ENCODE results near the gene PRRC2B. TPM values are rescaled to one million over a fixed set of nuclear protein-coding genes. Genes with fewer than 3 reads are reported as not detected.

PRRC2B gene
- total RNA-seq, 1 experiment from 2014 or later: 170 TPM

GRCh38 chr9:131477367-131477766 lies 83.5 kb downstream of the PRRC2B start:
- Histone ChIP-seq H3K4me3 (replicated peaks in 1 of 2; ENCODE audit: low read depth in 1 of 2, low read length in 2 of 2) (no peak overlapping the region), H3K9ac (ENCODE audit: low read length) (no peak overlapping the region), H3K36me3 (ENCODE audit: control insufficient read depth in 1 of 2, insufficient read depth in 2 of 2, low read length in 2 of 2) (peaks cover 62 to 73% of the 10 kb centered on the region in 2 experiments), H3K27me3 (ENCODE audit: insufficient read depth, low read length) (no peaks in the 10 kb centered on the region), H3K27ac (ENCODE audit: low read depth, low read length) (no peak overlapping the region), H3K4me2 (ENCODE audit: low read length) (no peak overlapping the region), H3K4me1 (ENCODE audit: control insufficient read depth in 1 of 2, insufficient read depth in 2 of 2, low read length in 2 of 2) (no peaks in the 10 kb centered on the region), H3K9me3 (ENCODE audit: control insufficient read depth in 1 of 2, insufficient read depth in 1 of 2, low read depth in 1 of 2, low read length in 2 of 2) (no peaks in the 10 kb centered on the region), H2AFZ (ENCODE audit: low read depth, low read length, poor library complexity, severe bottlenecking) (no peak overlapping the region), H4K20me1 (ENCODE audit: insufficient read depth) (peaks cover 6% of the 10 kb centered on the region; the same call in 1 of the 2 replicates), H3K79me2 (ENCODE audit: insufficient read depth, low read length) (peaks cover 78% of the 10 kb centered on the region; the same call in 1 of the 2 replicates), H3K9me2 (ENCODE audit: insufficient read depth) (no peaks in the 10 kb centered on the region)
- CTCF ChIA-PET: interaction anchor here (0.9 to 1.1 kb wide), 2 partner anchors 104 to 127 kb away, joined by 3 read pairs; no protein-coding TSS in a partner anchor
- TF ChIP-seq CEBPB (IDR thresholded peaks at IDR 0.05; ENCODE audit: low read depth): no peak
- TF ChIP-seq ZNF274 (IDR thresholded peaks at IDR 0.05; ENCODE audit: low read depth, low read length): no peak
- no peak for TF ChIP-seq TCF7L2 (IDR thresholded peaks at IDR 0.05; ENCODE audit: borderline replicate concordance, extremely low read depth, insufficient read depth, insufficient read length)
- TF ChIP-seq EGR1 (IDR thresholded peaks at IDR 0.05; ENCODE audit: low read depth): no peak
- no peak for TF ChIP-seq ZFX (IDR thresholded peaks at IDR 0.05)
- no peak for TF ChIP-seq CBX3 (IDR thresholded peaks at IDR 0.05; ENCODE audit: low read depth)
- TF ChIP-seq JUND (IDR thresholded peaks at IDR 0.05): no peak
- TF ChIP-seq ELF1 (IDR thresholded peaks at IDR 0.05; ENCODE audit: borderline replicate concordance, low read depth): no peak
- TF ChIP-seq FOSL1 (IDR thresholded peaks at IDR 0.05; ENCODE audit: low read depth): no peak
- TF ChIP-seq POLR2A (IDR thresholded peaks at IDR 0.05; ENCODE audit: borderline replicate concordance, extremely low read depth, insufficient read depth, insufficient read length): no peak
- TF ChIP-seq RAD21 (IDR thresholded peaks at IDR 0.05; ENCODE audit: low read depth): no peak
- no peak for TF ChIP-seq ATF3 (IDR thresholded peaks at IDR 0.05)
- no peak for TF ChIP-seq YY1 (IDR thresholded peaks at IDR 0.05; ENCODE audit: extremely low read depth, insufficient replicate concordance, low read depth, low read length)
- no peak for TF ChIP-seq CTCF (IDR thresholded peaks at IDR 0.05 in 2 of 3, conservative IDR thresholded peaks at IDR 0.05 in 1 of 3; ENCODE audit: borderline replicate concordance in 1 of 3, insufficient read depth in 1 of 3, low read depth in 2 of 3, low read length in 2 of 3)
- TF ChIP-seq ZBTB33 (IDR thresholded peaks at IDR 0.05; ENCODE audit: extremely low read depth, insufficient replicate concordance, low read length): no peak
- TF ChIP-seq MAX (IDR thresholded peaks at IDR 0.05): no peak
- ATAC-seq: no peak
- BruUV-seq (replicated peaks): no TSS peak
- POLR2A ChIA-PET: no interaction called here
- intact Hi-C loops (cut with micrococcal nuclease): no loop called here
- RAD21 ChIA-PET (ENCODE audit: low non-redundant PET in 1 of 2, low total read pairs in 2 of 2, uncharacterized antibody in 2 of 2, unreplicated experiment in 2 of 2): no interaction called here
- no peak for DNase-seq (ENCODE audit: low read depth, low spot score)

Data from HCT116 (cell line).